OCI-LY1 (cell line): ENCODE measurements around the gene FBL.

Experiments used
- H2AFZ ChIP-seq: fragments of 200-600 bp; sonication (generic), shearing (Covaris generic); 2 replicates; pipeline ENCODE4 v1.6.0; 2014; ENCODE audit warnings: antibody characterized with exemption, mild to moderate bottlenecking, low read length
- H3F3A ChIP-seq: fragments of 200-600 bp; sonication (generic), shearing (Covaris generic); 2 replicates; pipeline ENCODE4 v1.6.0; 2014; ENCODE audit warnings: mild to moderate bottlenecking, antibody characterized with exemption, low read length, moderate library complexity; ENCODE audit not compliant: insufficient read depth
- H3K27ac ChIP-seq: fragments of 200-600 bp; sonication (generic); 2 replicates; pipeline ENCODE4 v1.5.1; 2014; ENCODE audit warnings: low read length, mixed run types, mild to moderate bottlenecking, low read depth; ENCODE audit not compliant: poor library complexity, severe bottlenecking
- H3K27me3 ChIP-seq: fragments of 200-600 bp; sonication (generic); 2 replicates; pipeline ENCODE4 v1.6.0; 2014; ENCODE audit warnings: antibody characterized with exemption, mild to moderate bottlenecking, low read length, moderate library complexity; ENCODE audit not compliant: insufficient read depth
- H3K36me3 ChIP-seq: fragments of 200-600 bp; sonication (generic); 2 replicates; pipeline ENCODE4 v1.6.1; 2014; ENCODE audit warnings: mild to moderate bottlenecking, antibody characterized with exemption, low read length, moderate library complexity, mixed read lengths; ENCODE audit not compliant: insufficient read depth
- H3K4me1 ChIP-seq: fragments of 200-600 bp; sonication (generic); 2 replicates; pipeline ENCODE4 v1.5.1; 2014; ENCODE audit warnings: mild to moderate bottlenecking, low read length, moderate library complexity; ENCODE audit not compliant: insufficient read depth, severe bottlenecking
- H3K4me2 ChIP-seq: fragments of 200-600 bp; sonication (generic), shearing (Covaris generic); 2 replicates; pipeline ENCODE4 v1.6.1; 2014; ENCODE audit warnings: low read length
- H3K4me3 ChIP-seq: fragments of 200-600 bp; sonication (generic); 2 replicates; pipeline ENCODE4 v1.5.1; 2014; ENCODE audit warnings: low read length, low read depth, mild to moderate bottlenecking, mixed read lengths; ENCODE audit not compliant: poor library complexity, severe bottlenecking
- H3K79me2 ChIP-seq: fragments of 200-600 bp; shearing (Covaris generic); 2 replicates; pipeline ENCODE4 v1.6.1; 2016; ENCODE audit warnings: mixed run types, low read length, mixed read lengths; ENCODE audit not compliant: insufficient read depth
- H3K9ac ChIP-seq: fragments of 200-600 bp; sonication (generic), shearing (Covaris generic); 2 replicates; pipeline ENCODE4 v1.6.1; 2014; ENCODE audit warnings: mild to moderate bottlenecking, low read length, mixed read lengths
- H3K9me2 ChIP-seq: fragments of 200-600 bp; sonication (generic), shearing (Covaris generic); 2 replicates; pipeline ENCODE4 v1.6.1; 2014; ENCODE audit warnings: low read depth, mild to moderate bottlenecking, low read length, mixed read lengths
- H3K9me3 ChIP-seq: fragments of 200-600 bp; shearing (Covaris generic); 2 replicates; pipeline ENCODE4 v1.6.1; 2014; ENCODE audit warnings: low read length, mixed read lengths
- H4K20me1 ChIP-seq: fragments of 200-600 bp; sonication (generic), shearing (Covaris generic); 2 replicates; pipeline ENCODE4 v1.6.0; 2016; ENCODE audit warnings: mild to moderate bottlenecking, low read length; ENCODE audit not compliant: insufficient read depth
- EZH2 ChIP-seq: fragments of 200-600 bp; sonication (generic), shearing (Covaris generic); IDR thresholded peaks from 2 replicates; pipeline ENCODE4 v1.8.0; 2017; ENCODE audit warnings: borderline replicate concordance, mixed run types, mild to moderate bottlenecking, antibody characterized with exemption, low read length, moderate library complexity, mixed read lengths
- TF ChIP-seq, protein P1 (sequence below): fragments of 200-600 bp; sonication (generic), shearing (Covaris generic); IDR thresholded peaks from 2 replicates; pipeline ENCODE4 v1.5.1; 2017; ENCODE audit warnings: mild to moderate bottlenecking, antibody characterized with exemption, low read length, moderate library complexity, mixed read lengths

The FBL gene

DNA sequence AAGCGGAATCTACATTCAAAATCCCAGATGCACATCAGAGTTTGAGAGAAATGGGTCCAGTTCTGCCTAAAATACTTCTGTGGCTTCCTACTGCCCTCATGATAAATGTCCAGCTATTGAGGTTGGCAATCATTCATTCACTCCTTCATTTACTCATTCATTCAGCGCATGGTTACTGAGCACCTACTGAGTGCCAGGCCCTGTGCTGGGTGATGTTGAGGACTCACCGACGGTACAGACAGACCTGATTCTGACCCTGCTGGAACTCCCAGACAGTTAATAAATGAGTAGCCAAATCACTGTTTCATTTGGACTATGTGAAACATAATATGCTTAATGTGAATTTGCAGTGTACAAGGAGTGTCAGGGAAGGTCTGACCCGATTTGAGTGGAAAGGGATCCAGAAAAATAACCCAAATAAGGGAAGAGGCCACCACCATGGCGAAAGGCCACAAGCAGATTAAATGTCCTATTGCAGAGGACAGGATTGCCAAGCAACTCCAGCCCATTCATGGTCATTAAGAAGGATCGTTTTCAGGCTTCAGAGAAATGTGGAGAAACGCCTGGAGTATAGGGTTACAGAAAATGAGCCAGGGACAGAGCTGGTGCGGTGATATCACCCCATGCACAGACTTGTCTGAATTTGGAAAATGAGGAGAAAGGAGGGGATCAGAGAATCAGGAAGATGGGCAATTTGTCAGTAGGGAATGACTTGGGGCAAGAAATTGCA, 32.8 kb downstream of the FBL start:
- TF ChIP-seq EZH2 = no peak
- TF ChIP-seq, protein P1, sequence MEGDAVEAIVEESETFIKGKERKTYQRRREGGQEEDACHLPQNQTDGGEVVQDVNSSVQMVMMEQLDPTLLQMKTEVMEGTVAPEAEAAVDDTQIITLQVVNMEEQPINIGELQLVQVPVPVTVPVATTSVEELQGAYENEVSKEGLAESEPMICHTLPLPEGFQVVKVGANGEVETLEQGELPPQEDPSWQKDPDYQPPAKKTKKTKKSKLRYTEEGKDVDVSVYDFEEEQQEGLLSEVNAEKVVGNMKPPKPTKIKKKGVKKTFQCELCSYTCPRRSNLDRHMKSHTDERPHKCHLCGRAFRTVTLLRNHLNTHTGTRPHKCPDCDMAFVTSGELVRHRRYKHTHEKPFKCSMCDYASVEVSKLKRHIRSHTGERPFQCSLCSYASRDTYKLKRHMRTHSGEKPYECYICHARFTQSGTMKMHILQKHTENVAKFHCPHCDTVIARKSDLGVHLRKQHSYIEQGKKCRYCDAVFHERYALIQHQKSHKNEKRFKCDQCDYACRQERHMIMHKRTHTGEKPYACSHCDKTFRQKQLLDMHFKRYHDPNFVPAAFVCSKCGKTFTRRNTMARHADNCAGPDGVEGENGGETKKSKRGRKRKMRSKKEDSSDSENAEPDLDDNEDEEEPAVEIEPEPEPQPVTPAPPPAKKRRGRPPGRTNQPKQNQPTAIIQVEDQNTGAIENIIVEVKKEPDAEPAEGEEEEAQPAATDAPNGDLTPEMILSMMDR = no peak
- Histone ChIP-seq H3K9ac (no peak overlapping the region), H3K4me2 (no peak overlapping the region), H3K27me3 (peaks cover 12% of the 10 kb centered on the region), H3K4me1 (no peaks in the 10 kb centered on the region), H4K20me1 (no peaks in the 10 kb centered on the region), H3K9me3 (no peaks in the 10 kb centered on the region), H3K4me3 (no peak overlapping the region), H3K27ac (no peak overlapping the region), H3K36me3 (no peaks in the 10 kb centered on the region; the same call in none of the 2 replicates), H2AFZ (no peak overlapping the region), H3K9me2 (no peaks in the 10 kb centered on the region), H3F3A (no peaks in the 10 kb centered on the region), H3K79me2 (no peaks in the 10 kb centered on the region)

DNA sequence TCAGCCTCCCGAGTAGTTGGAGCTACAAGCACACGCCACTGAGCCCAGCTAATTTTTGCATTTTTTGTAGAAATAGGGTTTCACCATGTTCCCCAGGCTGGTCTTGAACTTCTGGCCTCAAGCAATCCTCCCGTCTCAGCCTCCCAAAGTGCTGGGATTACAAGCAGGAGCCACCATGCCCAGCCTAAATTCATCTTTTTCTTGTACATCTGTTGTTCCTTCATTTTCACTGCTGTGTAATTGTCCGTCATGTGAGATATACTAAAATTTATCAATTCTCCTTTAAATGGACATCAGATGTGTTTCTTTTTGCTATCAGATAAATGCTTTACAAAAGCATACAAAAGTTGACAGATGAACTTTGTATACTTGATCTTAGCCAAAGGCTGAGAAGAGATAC, 35.1 kb downstream of the FBL start:
- H3K4me3 ChIP-seq = no peak overlapping the region
- no peaks in the 10 kb centered on the region for H3K79me2 ChIP-seq
- no peak overlapping the region for H3K27ac ChIP-seq
- no peaks in the 10 kb centered on the region for H3K9me3 ChIP-seq
- H3K4me2 ChIP-seq = no peak overlapping the region
- H3F3A ChIP-seq = no peaks in the 10 kb centered on the region
- peaks cover 12% of the 10 kb centered on the region for H3K27me3 ChIP-seq
- no peaks in the 10 kb centered on the region for H3K9me2 ChIP-seq
- H3K4me1 ChIP-seq = no peaks in the 10 kb centered on the region
- TF ChIP-seq, protein P1 = no peak
- no peak for TF ChIP-seq EZH2
- H4K20me1 ChIP-seq = no peaks in the 10 kb centered on the region
- H3K36me3 ChIP-seq = no peaks in the 10 kb centered on the region; the same call in 1 of the 2 replicates
- H2AFZ ChIP-seq = no peak overlapping the region
- no peak overlapping the region for H3K9ac ChIP-seq

DNA sequence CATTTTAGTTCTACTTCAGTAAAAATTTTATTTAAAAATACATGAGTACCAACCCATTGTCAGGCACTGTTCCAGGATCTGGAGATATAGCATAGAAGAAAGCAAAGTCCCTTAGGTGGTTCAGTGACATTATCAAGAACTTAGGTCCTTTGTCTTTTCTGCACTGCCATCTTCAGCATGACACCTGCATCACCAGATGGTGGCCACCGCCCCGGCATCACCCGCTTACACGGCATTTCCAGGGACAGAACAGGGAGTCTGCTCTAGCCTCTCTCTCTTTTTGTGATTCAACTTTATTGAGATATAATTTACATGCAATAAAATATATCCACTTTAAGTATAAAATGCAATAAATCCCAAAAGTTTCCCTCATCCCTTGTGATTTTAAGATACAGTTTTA, 35.8 kb downstream of the FBL start:
- H3K27ac ChIP-seq = no peak overlapping the region
- TF ChIP-seq EZH2 = no peak
- TF ChIP-seq, protein P1 = peak; percentile 15; the same call in 1 of the 2 replicates

More for the DNA sequence above, 35.8 kb downstream of the FBL start:
- H3K4me3 ChIP-seq = no peak overlapping the region
- H3K79me2 ChIP-seq = no peaks in the 10 kb centered on the region
- H3K36me3 ChIP-seq = no peaks in the 10 kb centered on the region; the same call in 1 of the 2 replicates
- H3K4me1 ChIP-seq = no peaks in the 10 kb centered on the region
- no peaks in the 10 kb centered on the region for H3K9me2 ChIP-seq
- no peaks in the 10 kb centered on the region for H3F3A ChIP-seq
- no peaks in the 10 kb centered on the region for H3K9me3 ChIP-seq
- H3K9ac ChIP-seq = no peak overlapping the region
- H4K20me1 ChIP-seq = no peaks in the 10 kb centered on the region
- H2AFZ ChIP-seq = no peak overlapping the region
- H3K4me2 ChIP-seq = no peak overlapping the region
- peaks cover 12% of the 10 kb centered on the region for H3K27me3 ChIP-seq
